WTC11 (cell line): Measurements from ENCODE around the gene ASTE1. TPM values are rescaled to one million over a fixed set of nuclear protein-coding genes. Genes with fewer than 3 reads are reported as not detected.

ENCODE experiments used
- ATAC-seq: fragments of 200-7000 bp; cut with Tn5 transposase; 2 replicates; pipeline ENCODE4 v1.10.0; 2021; ENCODE audit warnings: mild to moderate bottlenecking, moderate library complexity
- CTCF ChIA-PET: fragments of 300-600 bp; sonication (Branson Sonifier 250); formaldehyde crosslinking; loops from one replicate; lab custom pipeline; 2021; ENCODE audit warnings: antibody characterized with exemption; lab: Charles Lee
- POLR2A ChIA-PET: fragments of 350-600 bp; sonication (Branson Sonifier 250); formaldehyde crosslinking; loops from one replicate; lab custom pipeline; 2021; ENCODE audit warnings: antibody characterized with exemption; lab: Charles Lee
- DNase-seq: peaks from one replicate; pipeline ENCODE4 v3.0.0; 2021; ENCODE audit warnings: low spot score
- H3K27ac Mint-ChIP-seq: 2 replicates; pipeline ENCODE4 v1.8.0; 2021; ENCODE audit warnings: mixed read lengths
- H3K27me3 Mint-ChIP-seq: 2 replicates; pipeline ENCODE4 v1.8.0; 2021; ENCODE audit warnings: low read depth, mild to moderate bottlenecking, moderate library complexity, mixed read lengths
- H3K36me3 Mint-ChIP-seq: 2 replicates; pipeline ENCODE4 v1.8.0; 2021; ENCODE audit warnings: mixed read lengths
- H3K4me1 Mint-ChIP-seq: 2 replicates; pipeline ENCODE4 v1.8.0; 2022; ENCODE audit warnings: mixed read lengths
- H3K4me3 Mint-ChIP-seq: 2 replicates; pipeline ENCODE4 v1.8.0; 2021; ENCODE audit warnings: mild to moderate bottlenecking, moderate library complexity, mixed read lengths
- H3K9me3 Mint-ChIP-seq: 2 replicates; pipeline ENCODE4 v1.8.0; 2021; ENCODE audit warnings: mixed read lengths
- ATF2 ChIP-seq: sonication (generic); formaldehyde crosslinking; IDR thresholded peaks from 2 replicates; pipeline ENCODE4 v1.8.1; 2022; ENCODE audit warnings: low read depth, missing genetic modification reagents, borderline replicate concordance
- CDX4 ChIP-seq: fragments of 250-450 bp; sonication (Bioruptor Pico); IDR thresholded peaks from 2 replicates; pipeline ENCODE4 v1.9.0; 2021; ENCODE audit warnings: moderate library complexity, mild to moderate bottlenecking, inconsistent platforms, borderline replicate concordance
- E2F5 ChIP-seq: sonication (generic); formaldehyde crosslinking; IDR thresholded peaks from 2 replicates; pipeline ENCODE4 v1.8.1; 2022; ENCODE audit warnings: mild to moderate bottlenecking, moderate library complexity, missing genetic modification reagents
- EMX1 ChIP-seq: fragments of 250-450 bp; sonication (Bioruptor Pico); IDR thresholded peaks from 2 replicates; pipeline ENCODE4 v1.8.0; 2021; ENCODE audit warnings: mild to moderate bottlenecking
- ETV6 ChIP-seq: sonication (generic); formaldehyde crosslinking; IDR thresholded peaks from 2 replicates; pipeline ENCODE4 v1.8.1; 2022; ENCODE audit warnings: mild to moderate bottlenecking, missing genetic modification reagents
- GRHL2 ChIP-seq: fragments of 250-450 bp; sonication (Bioruptor Pico); IDR thresholded peaks from 2 replicates; pipeline ENCODE4 v1.8.0; 2022; ENCODE audit warnings: mild to moderate bottlenecking, moderate library complexity; ENCODE audit not compliant: insufficient replicate concordance, severe bottlenecking
- IRF1 ChIP-seq: sonication (generic); formaldehyde crosslinking; IDR thresholded peaks from 2 replicates; pipeline ENCODE4 v1.8.0; 2023; ENCODE audit warnings: missing genetic modification reagents
- JAZF1 ChIP-seq: fragments of 250-450 bp; sonication (Bioruptor Pico); IDR thresholded peaks from 2 replicates; pipeline ENCODE4 v1.9.0; 2021; ENCODE audit warnings: moderate library complexity, mild to moderate bottlenecking, inconsistent platforms
- MXD4 ChIP-seq: fragments of 250-450 bp; sonication (Bioruptor Pico); IDR thresholded peaks from 2 replicates; pipeline ENCODE4 v1.8.0; 2021; ENCODE audit warnings: mild to moderate bottlenecking, moderate library complexity, borderline replicate concordance
- NFATC4 ChIP-seq: fragments of 250-450 bp; sonication (Bioruptor Pico); IDR thresholded peaks from 2 replicates; pipeline ENCODE4 v1.9.0; 2021; ENCODE audit warnings: mild to moderate bottlenecking
- NFE2L1 ChIP-seq: sonication (generic); formaldehyde crosslinking; IDR thresholded peaks from 2 replicates; pipeline ENCODE4 v1.8.1; 2023; ENCODE audit warnings: missing genetic modification reagents
- OVOL2 ChIP-seq: fragments of 250-450 bp; sonication (Bioruptor Pico); IDR thresholded peaks from 2 replicates; pipeline ENCODE4 v1.9.0; 2021; ENCODE audit warnings: mild to moderate bottlenecking, borderline replicate concordance
- RELA ChIP-seq: sonication (generic); formaldehyde crosslinking; IDR thresholded peaks from 2 replicates; pipeline ENCODE4 v1.8.1; 2022; ENCODE audit warnings: missing genetic modification reagents, mild to moderate bottlenecking, borderline replicate concordance
- SMAD3 ChIP-seq: sonication (generic); formaldehyde crosslinking; IDR thresholded peaks from 2 replicates; pipeline ENCODE4 v1.8.0; 2022; ENCODE audit warnings: missing genetic modification reagents, mild to moderate bottlenecking, borderline replicate concordance
- SOX15 ChIP-seq: fragments of 250-450 bp; sonication (Bioruptor Pico); IDR thresholded peaks from 2 replicates; pipeline ENCODE4 v1.9.0; 2021; ENCODE audit warnings: mild to moderate bottlenecking
- TEAD1 ChIP-seq: sonication (generic); formaldehyde crosslinking; IDR thresholded peaks from 2 replicates; pipeline ENCODE4 v1.8.0; 2022; ENCODE audit warnings: mild to moderate bottlenecking, missing genetic modification reagents
- TP53 ChIP-seq: sonication (generic); formaldehyde crosslinking; IDR thresholded peaks from 2 replicates; pipeline ENCODE4 v1.8.1; 2023; ENCODE audit warnings: mild to moderate bottlenecking, missing genetic modification reagents
- USF1 ChIP-seq: sonication (generic); formaldehyde crosslinking; IDR thresholded peaks from 2 replicates; pipeline ENCODE4 v1.8.0; 2022; ENCODE audit warnings: mild to moderate bottlenecking, missing genetic modification reagents
- USF2 ChIP-seq: sonication (generic); formaldehyde crosslinking; IDR thresholded peaks from 2 replicates; pipeline ENCODE4 v1.8.1; 2023; ENCODE audit warnings: mild to moderate bottlenecking, missing genetic modification reagents, moderate library complexity
- ZBTB43 ChIP-seq: sonication (generic); formaldehyde crosslinking; IDR thresholded peaks from 2 replicates; pipeline ENCODE4 v1.8.1; 2023; ENCODE audit warnings: mild to moderate bottlenecking, missing genetic modification reagents
- ZMAT4 ChIP-seq: fragments of 250-450 bp; sonication (Bioruptor Pico); IDR thresholded peaks from 2 replicates; pipeline ENCODE4 v1.9.0; 2021; ENCODE audit warnings: mild to moderate bottlenecking
- ZNF219 ChIP-seq: sonication (generic); formaldehyde crosslinking; IDR thresholded peaks from 2 replicates; pipeline ENCODE4 v1.8.0; 2023; ENCODE audit warnings: missing genetic modification reagents, mild to moderate bottlenecking, borderline replicate concordance
- ZNF281 ChIP-seq: sonication (generic); formaldehyde crosslinking; IDR thresholded peaks from 2 replicates; pipeline ENCODE4 v1.8.0; 2023; ENCODE audit warnings: mild to moderate bottlenecking, missing genetic modification reagents
- ZNF317 ChIP-seq: sonication (generic); formaldehyde crosslinking; IDR thresholded peaks from 2 replicates; pipeline ENCODE4 v1.8.1; 2023; ENCODE audit warnings: low read depth, mild to moderate bottlenecking, moderate library complexity, missing genetic modification reagents, borderline replicate concordance
- ZNF671 ChIP-seq: fragments of 250-450 bp; sonication (Bioruptor Pico); IDR thresholded peaks from 2 replicates; pipeline ENCODE4 v1.8.0; 2021; ENCODE audit warnings: mild to moderate bottlenecking
- total RNA-seq: library from RNA; stranded (reverse); gene quantifications from 3 replicates; pipeline ENCODE4 v1.2.3, GENCODE V29; 2021

Gene ASTE1
- total RNA-seq, 1 experiment from 2014 or later, result 5.8 TPM

GRCh38 chr3:131007782-131008181, 18.8 kb downstream of the ASTE1 start (continued):
- TF ChIP-seq ZMAT4 (CRISPR knock-in tag), result no peak

- TF ChIP-seq NFATC4 (CRISPR knock-in tag) (no peak), USF1 (no peak), ZNF219 (CRISPR knock-in tag) (no peak), CDX4 (no peak), ZNF317 (CRISPR knock-in tag) (no peak), IRF1 (CRISPR knock-in tag) (no peak), ZNF281 (CRISPR knock-in tag) (no peak), E2F5 (CRISPR knock-in tag) (no peak), SMAD3 (no peak), ZBTB43 (no peak), GRHL2 (CRISPR knock-in tag) (no peak), NFE2L1 (CRISPR knock-in tag) (no peak), ZNF671 (CRISPR knock-in tag) (no peak), MXD4 (CRISPR knock-in tag) (no peak), JAZF1 (no peak), TP53 (no peak)
- Mint-ChIP-seq H3K27ac (no peak overlapping the region), H3K9me3 (no peaks in the 10 kb centered on the region), H3K27me3 (no peaks in the 10 kb centered on the region), H3K4me3 (no peak overlapping the region), H3K36me3 (peaks cover 15% of the 10 kb centered on the region), H3K4me1 (no peaks in the 10 kb centered on the region)
- DNase-seq (no peak), ATAC-seq (no peak)
- ChIA-PET POLR2A (no interaction called here), CTCF (no interaction called here)
Observed at GRCh38 chr3:131007256-131007655, 19.4 kb downstream of the ASTE1 start.

- Mint-ChIP-seq H3K9me3 (no peaks in the 10 kb centered on the region), H3K4me3 (no peak overlapping the region), H3K27me3 (no peaks in the 10 kb centered on the region), H3K36me3 (peaks cover 17% of the 10 kb centered on the region), H3K27ac (peak overlapping the region; percentile 53; the same call in 1 of the 2 replicates), H3K4me1 (no peaks in the 10 kb centered on the region)
- DNase-seq (no peak), ATAC-seq (no peak)
- ChIA-PET POLR2A (no interaction called here), CTCF (interaction anchor here (1.2 kb wide), 1 partner anchor 111 kb away, joined by 3 read pairs; the partner anchor contains the start of gene ATP2C1)
- TF ChIP-seq ETV6 (CRISPR knock-in tag) (no peak), SOX15 (CRISPR knock-in tag) (no peak), ATF2 (CRISPR knock-in tag) (no peak), EMX1 (CRISPR knock-in tag) (no peak), MXD4 (CRISPR knock-in tag) (no peak), OVOL2 (CRISPR knock-in tag) (no peak), RELA (CRISPR knock-in tag) (no peak), TEAD1 (CRISPR knock-in tag) (no peak), USF2 (CRISPR knock-in tag) (no peak)
Observed at GRCh38 chr3:131004603-131005002, 22.0 kb downstream of the ASTE1 start.
